Activated CD4-positive, alpha-beta T cell treated with anti-CD3 and anti-CD28 coated beads, Interleukin-2, amount 50 U/mL, for 1 hour (primary cell): ENCODE measurements around the gene WDR72.
"Not testable (repeated sequence)": the region's sequence is repeated elsewhere in the genome, so short reads cannot be mapped to it uniquely, and the experiment has no call there.

Experiments used
- DNase-seq: peaks from one replicate; pipeline ENCODE4 v3.0.0-alpha.2; 2020

Gene WDR72

DNA sequence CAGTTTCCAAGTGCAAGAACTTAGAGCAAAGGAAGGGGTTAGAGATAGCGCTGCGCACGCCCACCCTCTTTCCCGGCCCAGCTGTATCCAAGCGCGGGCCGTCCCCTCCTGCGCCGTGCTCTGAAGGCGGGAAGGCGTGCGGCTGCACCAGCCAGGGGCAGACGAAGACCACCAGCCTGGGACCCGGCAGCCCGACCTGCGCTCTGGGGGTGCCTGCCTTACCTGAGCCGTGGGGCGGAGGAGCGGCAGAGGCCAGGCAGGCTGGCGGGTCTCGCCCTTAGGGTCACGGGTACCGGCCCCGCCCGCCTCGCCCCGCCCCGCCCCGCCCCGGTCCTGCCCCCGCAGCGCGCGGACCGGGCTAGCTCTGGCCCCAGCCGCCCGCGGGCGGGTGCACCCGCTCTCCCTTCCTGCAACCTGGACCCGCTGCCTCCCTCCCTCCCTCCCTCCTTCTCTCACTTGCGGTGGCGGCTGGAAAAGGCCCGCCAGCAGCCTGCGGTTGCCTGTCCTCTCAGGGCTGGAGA, at the start of gene WDR72:
TSS of gene WDR72 (minus strand) at position 253 of the 521 bp plus-strand sequence. CDS start 26,514 bp downstream, outside the sequence.
- no peak for DNase-seq

DNA sequence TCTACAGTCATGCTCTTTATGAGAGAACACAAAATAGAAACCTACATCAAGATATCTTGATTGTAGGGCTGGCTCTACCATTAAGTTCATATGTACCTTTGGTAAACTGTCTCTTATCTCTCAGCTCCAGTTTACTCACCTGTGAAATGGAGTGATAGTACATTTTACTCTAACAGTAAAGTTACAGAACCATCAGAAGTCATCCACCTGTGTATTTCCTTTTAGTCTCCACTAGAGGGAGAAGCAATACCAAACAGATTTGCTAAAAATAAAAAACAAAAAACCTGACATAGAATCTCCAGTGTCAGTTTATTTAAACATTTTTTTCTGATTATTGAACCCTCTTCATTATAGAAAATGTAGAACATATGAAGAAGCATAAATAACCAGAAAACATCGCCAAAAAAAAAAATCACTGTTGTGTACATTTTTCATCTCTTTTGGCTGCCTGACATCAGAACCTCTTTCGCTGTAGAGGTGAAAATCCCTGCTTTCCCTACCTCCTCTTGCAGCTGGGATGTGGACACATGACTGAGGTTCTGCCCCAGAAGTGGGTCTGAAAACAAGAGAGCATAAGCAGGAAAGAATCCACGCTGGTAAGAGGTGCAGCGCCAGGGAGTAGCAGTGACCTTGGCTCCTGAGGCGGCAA, 48.7 kb upstream of the WDR72 start:
- no peak for DNase-seq

DNA sequence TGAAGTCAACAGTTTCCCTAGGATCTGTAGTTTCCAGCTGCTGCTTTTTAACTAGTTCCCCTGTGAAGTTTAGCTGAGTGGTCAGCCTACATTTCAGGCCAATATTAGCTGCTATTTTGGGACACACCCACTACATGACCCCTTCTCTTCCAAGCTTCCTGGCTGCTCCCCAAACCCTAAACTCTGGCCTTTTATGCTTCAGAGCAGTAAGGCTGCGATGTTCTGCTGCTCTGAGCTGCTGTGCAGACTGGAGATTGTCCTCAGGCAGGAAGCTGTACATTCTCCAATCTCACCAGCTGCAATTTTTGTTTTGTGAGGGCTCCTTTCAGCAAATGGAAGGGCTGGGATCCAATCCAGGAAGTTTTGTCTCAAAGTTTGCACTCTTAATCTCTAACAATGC, 48.0 kb upstream of the WDR72 start:
- no peak for DNase-seq

DNA sequence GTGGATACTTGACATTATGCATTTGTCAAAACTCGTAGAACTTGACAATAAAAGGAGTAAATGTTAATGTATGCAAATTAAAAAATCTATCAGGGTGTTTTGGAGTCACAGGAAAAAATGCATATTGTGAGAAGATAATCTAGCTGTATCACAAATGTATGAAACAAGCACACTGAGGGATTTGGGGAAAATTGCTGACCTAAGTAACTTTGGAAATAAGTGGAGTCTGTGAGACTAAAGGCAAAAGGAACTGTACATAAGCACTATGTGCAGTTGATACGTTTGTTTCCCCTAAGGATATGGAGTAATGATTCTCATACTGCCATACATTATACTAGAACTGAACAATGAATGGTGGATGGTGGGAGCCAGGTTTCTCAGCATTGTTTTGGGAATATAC, 43.2 kb upstream of the WDR72 start:
- DNase-seq, result no peak

DNA sequence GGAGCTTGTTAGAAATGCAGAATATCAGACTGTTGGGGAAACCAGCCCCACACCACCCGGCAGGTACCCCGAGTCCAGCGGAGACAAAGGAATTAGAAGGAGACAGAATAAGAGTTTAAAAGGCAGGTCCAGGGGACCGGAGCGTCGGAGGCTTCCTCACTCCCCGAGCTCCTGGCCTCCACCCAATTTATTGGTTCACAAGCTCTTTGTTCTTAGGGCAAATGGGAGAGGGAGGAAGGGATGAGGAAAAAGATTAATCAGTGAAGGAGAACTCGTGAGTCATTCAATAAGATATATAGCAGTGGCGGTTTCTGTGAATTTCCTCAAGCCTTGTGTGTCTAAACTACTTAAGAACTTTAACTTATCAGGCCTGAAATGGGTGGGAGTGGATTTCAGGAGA, 32.1 kb upstream of the WDR72 start:
- DNase-seq, result no peak

DNA sequence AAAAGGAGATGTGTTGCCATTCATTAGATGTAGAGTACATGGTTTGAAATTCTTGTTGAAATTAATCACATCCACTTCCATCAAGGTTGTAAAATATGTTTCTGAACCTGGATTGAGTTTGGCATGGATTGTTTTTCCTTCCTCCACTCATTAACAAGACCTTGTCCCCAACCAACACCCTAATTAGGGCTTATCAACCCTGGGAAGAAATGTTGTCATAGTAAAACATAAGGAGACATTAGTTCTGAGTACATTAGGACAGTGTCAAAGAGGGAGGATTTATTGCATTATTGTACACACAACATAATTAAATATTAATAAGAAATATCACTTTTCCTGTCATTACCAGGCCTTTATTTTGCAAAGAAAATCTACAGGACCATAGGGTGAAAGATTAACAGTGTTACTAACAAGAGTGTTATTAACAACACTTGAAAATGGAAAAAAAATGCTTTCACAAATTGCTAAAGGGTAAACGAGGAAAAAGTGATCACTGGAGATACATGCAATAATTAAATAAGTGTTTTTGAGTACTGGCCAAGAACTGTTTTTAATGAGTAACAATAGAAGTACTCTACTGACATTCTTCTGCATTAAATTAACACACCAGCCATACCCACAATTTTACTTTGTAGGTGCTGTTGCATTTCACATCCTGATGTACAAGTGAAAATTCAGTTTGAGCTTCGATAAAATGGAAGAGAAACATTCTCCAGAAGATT, 30.4 kb upstream of the WDR72 start:
- DNase-seq, result no peak

DNA sequence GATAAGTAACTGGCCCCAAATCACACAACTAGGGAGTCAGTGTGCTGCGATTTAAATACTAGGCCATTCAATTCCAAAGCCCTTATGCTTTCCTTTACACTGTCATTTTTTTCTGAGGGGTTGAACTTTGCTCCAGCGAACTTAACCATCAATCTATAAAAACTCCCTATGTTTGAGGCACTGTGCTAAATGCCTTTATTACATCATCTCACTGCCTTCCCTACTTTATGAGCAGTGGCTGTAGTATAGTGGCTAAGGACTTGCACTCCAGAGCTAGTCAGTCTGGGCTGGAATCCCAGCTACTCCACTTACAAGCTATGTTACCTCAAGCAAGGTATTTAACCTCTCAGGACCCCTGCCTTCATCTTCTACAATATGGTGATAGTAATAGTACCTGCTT, 26.9 kb upstream of the WDR72 start:
- no peak for DNase-seq

DNA sequence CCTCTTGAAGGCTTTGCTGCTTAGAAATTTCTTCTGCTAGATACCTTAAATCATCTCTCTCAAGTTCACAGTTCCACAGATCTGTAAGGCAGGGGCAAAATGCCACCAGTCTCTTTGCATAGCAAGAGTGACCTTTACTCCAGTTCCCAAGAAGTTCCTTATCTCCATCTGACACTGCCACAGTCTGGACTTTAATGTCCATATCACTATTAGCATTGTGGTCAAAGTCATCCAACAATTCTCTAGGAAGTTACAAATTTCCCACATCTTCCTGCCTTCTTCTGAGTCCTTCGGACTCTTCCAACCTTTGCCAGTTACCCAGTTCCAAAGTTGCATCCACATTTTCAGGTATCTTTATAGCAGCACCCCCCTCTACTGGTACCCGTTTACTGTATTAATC, 25.8 kb upstream of the WDR72 start:
- DNase-seq, result not testable (repeated sequence)

DNA sequence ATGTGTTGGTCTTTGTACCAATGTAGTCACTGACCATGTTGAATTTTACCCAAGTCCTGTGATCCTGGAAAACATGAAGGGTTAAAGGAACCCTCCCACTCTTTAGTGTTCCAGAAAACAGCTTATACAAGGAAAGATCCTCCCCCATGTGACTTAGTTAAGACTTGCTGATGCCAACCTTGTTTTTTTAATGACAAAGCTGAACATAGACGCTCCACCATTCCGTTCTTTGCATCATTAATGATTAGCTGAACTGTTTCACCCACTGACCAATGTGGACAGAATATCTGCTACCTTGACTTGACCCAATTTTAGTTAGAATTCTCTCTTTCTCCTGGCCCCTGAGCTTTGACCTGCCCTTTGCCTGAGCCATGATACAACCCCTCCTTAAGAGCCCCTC, 3.5 kb upstream of the WDR72 start:
- DNase-seq, result no peak

DNA sequence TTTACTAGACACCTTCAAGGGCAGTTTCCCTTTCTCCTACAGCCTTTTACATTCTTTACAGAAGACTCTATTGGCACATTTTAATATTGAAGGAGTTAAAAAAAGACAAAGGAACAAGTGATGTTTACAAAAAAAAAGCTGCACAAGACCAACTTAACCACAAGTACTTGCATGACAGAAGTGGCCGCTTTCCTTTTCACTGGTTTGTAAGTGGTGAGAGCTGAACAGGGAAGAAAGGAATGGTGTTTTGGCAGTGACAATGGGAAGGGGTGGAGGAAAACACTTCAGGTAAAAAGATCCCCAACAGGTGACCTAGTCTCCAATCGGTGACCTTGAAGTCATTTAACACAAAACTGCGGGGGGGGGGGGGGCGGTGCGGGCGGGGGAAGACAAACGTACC, 1.1 kb downstream of the WDR72 start:
- no peak for DNase-seq

DNA sequence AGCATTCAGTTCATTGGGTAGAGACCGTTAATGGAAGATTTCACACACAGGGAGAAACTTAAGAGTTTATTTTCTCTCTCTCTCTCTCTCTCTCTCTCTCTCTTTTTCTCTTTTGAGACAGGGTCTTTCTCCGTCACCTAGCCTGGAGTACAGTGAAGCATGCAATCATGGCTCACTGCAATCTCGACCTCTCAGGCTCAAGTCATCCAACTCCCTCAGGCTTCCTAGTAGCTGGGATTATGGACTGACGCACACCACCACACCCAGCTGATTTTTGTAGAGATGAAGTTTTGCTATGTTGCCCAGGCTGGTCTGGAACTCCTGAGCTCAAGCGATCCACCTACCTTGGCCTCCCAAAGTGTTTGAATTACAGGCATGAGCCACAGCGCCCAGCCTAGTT, 1.6 kb downstream of the WDR72 start:
- DNase-seq, result no peak

DNA sequence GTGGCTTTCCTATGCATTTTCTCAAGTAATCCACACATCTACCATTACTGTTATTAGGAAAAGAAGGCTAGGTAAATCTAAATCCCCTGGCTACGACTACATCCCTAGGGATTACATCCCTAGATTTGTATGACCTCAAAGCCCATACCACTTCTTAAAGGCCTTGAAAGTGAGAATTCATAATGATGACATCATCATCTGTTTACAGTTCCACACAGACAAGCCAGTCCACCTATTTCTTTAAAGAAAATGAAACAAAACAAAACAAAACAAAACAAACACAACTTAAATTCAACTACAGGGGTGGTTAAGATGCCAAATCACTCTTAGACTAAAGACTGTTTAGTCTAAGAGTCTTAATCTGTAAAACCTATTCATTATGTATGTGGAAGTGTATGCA, 5.7 kb downstream of the WDR72 start:
- no peak for DNase-seq

DNA sequence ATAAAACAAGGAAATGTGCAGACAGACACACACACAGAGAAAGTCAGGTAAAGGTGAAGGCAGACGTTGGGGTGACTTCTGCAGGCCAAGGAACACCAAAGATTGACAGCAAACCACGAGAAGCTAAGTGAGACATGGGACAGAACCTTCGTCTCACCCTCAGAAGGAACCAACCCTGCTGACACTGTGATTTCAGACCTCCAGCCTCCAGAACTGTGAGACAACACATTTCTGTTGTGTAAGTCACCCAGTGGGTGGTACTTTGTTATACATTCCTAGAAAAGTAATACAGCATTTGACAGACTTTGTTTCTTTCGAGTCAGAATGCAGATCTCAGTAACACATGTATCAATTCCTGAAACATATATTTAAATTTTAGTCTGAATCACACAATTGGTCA, 7.1 kb downstream of the WDR72 start:
- DNase-seq, result no peak

DNA sequence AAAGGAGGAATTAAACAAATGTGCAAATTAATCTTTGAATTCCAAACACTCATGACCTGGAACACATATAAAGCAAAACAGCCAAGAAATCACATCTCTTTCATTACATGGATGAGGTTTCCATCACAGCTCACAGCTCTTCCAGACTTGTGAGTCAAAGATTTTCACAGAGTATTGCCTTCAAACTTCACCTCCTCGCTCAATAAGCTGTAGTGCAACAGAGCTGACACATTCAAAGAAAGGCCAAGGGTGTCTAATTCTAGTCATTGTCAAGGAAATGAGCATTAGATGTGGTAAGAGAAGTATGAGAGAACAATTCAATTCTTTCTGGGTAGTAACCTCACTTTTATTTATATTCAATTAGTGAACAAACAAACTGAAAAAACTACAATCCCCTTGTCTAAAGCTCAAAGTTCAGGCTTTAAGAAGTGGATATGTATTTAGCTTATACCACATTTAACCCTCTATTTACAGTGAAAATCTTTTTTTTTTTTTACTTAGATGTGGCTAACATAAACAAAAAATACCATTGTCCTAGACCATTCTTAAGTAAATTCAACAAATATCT, 11.9 kb downstream of the WDR72 start:
- no peak for DNase-seq

DNA sequence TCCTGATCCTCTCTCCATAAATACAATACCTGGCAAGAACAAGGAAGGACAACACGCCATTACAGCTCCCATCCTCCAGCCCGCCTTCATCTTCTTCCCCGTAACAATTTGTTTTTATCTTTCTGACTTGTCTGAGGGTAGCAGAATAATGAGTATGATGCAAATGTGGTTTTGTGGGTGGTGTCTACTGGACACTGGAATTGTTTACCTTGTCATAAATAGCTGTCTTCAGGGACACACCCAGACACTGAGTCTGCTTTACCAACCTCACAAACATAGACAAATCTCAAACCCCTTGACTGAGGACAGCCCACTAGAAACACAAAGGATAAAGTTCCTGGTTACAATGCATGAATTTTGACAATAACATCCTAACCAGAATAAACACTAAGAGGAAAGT, 13.4 kb downstream of the WDR72 start:
- no peak for DNase-seq

DNA sequence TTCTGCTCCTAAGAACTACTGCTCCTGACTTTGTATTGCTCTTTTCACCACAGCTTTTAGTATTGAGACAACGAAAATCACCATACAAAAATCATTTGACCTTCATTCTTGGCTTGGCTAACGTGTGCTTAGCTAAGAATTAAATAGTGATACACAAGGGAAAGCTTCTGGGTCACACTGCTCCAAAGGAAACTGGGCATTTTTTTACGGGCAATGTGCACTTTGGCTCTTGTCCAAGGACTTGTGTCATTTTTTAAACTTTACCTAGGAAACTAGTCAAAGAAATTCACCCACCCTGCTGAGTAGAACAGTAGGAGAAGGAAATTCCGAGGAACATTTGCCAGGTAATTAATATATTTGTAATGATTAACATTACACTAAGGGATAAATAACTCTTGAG, 19.8 kb downstream of the WDR72 start:
- DNase-seq, result no peak

DNA sequence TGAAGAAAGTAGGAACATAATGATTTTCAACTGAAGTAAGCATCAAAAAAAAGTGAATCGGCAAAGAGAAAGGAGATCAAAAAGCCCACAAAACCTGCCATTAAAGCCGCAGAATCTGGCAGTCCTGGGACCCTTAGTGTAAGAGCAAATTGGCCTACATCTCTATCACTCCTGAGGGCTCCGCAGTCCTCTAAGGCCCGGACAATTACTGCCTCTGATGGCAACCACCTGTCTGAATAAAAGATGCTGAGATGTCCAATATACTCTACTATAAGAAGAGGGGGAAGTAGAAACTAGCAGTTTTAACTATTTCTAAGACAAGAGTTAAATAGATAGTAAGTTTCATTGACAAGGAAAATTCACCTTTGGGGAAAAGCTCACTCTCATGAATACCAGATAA, 20.3 kb downstream of the WDR72 start:
- DNase-seq, result no peak

DNA sequence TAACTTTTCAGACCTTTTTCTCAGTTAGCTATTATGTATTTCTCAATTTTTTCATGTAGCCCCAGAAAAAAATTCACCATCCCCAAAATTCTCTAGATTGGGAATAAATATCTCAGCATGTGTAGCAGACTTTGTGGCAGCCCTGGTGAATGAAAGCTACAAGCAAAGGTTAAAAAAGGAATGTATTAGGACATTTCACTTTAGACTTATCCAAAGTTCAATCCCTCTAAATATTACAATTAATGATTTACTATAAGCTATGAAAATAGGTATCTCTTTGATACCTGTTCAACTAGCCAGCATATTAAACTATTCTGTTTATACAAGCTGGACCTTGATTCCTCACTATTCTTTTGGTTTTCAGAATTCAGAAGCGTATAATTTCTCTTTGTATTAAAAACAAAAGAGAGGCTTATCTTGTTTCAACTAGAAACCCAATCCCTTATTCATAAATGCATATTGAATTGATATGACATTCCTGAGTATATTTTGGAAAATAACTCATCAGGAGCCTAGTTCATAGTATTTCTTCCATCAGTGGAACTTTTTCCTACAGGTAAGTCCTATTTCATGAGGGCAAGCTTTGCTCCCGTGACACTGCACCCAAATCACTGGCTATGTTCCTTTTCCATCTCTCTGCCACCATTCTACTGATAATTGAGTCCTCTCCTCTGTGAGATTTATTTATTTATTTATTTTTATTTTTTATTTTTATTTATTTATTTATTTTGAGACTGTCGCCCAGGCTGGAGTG, 38.0 kb downstream of the WDR72 start:
- no peak for DNase-seq

DNA sequence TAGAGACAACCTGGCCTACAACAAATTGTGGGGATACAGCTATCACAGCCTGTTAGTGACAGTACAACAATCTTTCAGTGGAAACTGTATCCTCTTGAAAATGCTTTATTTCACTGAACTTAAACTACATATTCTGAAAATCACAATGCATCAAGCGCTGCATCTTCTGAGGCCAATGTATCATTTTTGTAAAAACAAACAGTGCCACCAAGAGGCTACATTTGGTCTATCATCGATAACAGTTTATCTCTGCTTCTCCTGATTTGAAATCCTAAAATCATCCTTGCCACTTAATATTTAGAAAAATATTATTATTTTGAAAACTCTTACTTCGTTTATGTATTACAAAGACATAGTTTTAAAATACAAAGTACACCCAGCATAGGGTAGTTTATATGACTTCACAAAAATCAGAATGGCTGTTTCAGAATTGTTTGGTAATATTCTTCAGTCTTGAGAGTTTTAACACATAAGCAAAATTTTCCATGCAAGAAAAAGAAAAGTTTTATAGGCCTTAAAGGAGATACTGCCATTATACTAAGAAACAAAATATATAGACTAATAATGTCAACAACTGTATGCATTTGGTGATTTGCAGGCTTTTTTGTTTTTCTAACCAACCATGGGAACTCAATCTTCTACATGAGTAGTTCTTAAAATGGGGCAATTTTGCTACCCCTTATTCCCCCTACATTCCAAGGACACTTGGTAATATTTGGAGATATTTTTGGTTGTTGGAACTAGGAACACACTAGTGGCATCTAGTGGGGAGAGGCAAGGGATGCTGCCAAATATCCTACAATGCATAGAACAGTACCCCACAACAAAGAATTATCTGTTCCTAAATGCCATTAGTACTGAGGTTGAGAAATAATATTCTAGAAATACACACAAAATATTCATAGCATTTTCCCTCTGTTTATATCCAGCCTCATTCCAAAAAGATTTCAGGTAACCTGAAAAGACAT, 42.3 kb downstream of the WDR72 start:
- DNase-seq, result no peak

DNA sequence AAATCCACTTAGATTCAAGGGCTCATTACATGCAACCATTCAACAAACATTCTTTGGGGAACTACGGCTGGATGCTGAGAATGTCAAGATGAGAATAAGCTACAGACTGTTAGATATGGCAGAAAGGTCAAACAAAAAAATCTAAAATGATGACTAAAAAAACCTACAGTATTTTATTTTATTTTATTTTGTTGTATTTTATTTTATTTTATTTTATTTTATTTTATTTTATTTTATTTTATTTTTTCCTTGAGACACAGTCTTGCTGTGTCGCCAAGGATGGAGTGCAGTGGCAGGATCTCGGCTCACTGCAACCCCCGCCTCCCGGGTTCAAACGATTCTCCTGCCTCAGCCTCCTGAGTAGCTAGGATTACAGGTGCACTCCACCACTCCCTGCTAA, 46.2 kb downstream of the WDR72 start:
- no peak for DNase-seq

DNA sequence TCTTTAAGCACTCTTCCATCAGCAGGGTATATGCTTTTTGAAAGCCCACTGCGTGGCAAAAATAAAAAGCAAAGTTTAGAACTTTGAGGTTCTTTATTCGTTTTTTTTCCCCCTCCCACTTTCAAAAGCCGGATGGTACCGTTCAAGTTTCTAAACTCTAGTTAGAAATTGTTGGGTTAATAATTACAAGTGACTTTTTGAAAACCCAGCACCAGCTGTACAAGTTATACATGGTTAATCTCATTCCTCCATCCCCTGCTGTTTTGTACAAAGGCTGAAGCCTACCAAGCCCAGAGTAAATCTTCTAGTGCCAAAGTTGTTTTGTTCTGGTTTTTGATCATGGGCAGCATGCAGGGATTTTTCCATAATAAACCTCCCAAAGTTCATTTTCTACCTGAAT, 48.6 kb downstream of the WDR72 start:
- no peak for DNase-seq

DNA sequence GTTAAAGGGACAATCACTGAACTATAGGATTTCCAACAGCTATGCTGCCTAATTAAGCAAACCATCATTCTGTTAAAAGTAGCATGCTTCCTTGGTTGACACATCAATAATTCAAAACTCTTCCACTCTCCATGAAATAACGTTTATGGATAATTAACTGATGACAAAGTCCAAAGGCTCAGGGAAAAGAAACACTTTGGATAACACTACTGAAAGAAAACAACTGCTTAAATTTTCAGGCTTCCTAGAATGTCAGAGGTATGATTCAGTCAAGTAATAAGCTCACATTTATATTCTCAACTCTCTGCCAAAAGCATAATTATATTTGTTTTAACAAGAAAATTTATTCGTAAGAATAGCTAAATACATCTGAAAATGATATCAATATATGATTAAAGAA, 49.6 kb downstream of the WDR72 start:
- DNase-seq, result no peak
